NT2/D1 (cell line): ENCODE results near the gene RIOX2.

ENCODE experiments used
- SUZ12 ChIP-seq: IDR thresholded peaks from 2 replicates; pipeline ENCODE4 v1.6.1; 2011; ENCODE audit not compliant: insufficient read length, insufficient read depth; ENCODE audit errors: extremely low read depth
- YY1 ChIP-seq: IDR thresholded peaks from 2 replicates; pipeline ENCODE4 v1.6.1; 2011; ENCODE audit not compliant: insufficient read length, insufficient read depth
- ZNF274 ChIP-seq: IDR thresholded peaks from 2 replicates; pipeline ENCODE4 v1.6.1; 2011; ENCODE audit warnings: mild to moderate bottlenecking, low read depth, low read length

DNA sequence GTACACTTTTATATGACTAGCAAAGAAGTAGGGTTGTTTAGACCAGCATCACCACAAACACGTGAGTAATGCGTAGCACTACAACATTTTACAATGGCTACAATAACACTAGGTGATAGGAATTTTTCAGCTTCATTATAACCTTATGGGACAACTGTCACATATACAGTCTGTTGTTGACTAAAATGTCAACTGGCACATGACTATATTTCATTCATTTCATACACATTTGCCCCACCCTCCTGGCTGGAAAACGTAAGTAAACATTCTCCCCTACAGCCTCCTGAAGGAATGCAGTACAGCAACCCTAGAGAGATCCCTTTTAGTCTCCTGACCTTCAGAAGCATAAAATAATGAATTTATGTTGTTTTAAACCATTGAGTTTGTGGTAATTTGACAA lies 16.2 kb downstream of the RIOX2 start:
- TF ChIP-seq YY1, result no peak
- no peak for TF ChIP-seq SUZ12
- TF ChIP-seq ZNF274, result no peak
